HFF-Myc (cell line): ENCODE results near the gene MAP3K5.

Experiments
- DNase-seq: peaks from one replicate; pipeline ENCODE4 v3.0.0-alpha.2; 2011; ENCODE audit warnings: low read depth; ENCODE audit errors: extremely low read depth
- H3K4me3 ChIP-seq: replicated peaks from 2 replicates; pipeline ENCODE4 v1.5.1; 2011; ENCODE audit warnings: low read depth, mild to moderate bottlenecking, control low read depth, low read length
- TF ChIP-seq, protein P1 (sequence below): IDR thresholded peaks from 2 replicates; pipeline ENCODE4 v1.5.1; 2012; ENCODE audit warnings: mild to moderate bottlenecking, low read depth, low read length, control low read depth; ENCODE audit errors: missing control alignments

MAP3K5 gene

DNA sequence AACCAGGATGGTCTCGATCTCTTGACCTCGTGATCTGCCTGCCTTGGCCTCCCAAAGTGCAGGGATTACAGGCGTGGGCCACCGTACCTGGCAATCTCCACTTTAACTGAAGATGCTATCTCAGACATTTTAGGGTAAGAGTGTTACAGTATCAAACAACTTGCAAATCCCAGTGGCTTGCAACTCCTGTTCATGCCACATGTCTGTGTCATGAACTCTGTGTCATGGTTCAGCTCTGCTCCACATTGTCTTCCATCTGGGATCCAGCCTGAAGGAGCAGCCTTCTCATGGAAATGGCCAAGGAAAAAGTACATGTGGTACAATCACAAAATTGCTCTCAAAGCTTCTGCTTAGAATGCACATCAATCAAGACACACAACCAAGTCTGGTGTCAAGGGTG lies 114.9 kb downstream of the MAP3K5 start:
- TF ChIP-seq, protein P1, sequence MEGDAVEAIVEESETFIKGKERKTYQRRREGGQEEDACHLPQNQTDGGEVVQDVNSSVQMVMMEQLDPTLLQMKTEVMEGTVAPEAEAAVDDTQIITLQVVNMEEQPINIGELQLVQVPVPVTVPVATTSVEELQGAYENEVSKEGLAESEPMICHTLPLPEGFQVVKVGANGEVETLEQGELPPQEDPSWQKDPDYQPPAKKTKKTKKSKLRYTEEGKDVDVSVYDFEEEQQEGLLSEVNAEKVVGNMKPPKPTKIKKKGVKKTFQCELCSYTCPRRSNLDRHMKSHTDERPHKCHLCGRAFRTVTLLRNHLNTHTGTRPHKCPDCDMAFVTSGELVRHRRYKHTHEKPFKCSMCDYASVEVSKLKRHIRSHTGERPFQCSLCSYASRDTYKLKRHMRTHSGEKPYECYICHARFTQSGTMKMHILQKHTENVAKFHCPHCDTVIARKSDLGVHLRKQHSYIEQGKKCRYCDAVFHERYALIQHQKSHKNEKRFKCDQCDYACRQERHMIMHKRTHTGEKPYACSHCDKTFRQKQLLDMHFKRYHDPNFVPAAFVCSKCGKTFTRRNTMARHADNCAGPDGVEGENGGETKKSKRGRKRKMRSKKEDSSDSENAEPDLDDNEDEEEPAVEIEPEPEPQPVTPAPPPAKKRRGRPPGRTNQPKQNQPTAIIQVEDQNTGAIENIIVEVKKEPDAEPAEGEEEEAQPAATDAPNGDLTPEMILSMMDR = no peak
- no peak overlapping the region for H3K4me3 ChIP-seq
- no peak for DNase-seq

DNA sequence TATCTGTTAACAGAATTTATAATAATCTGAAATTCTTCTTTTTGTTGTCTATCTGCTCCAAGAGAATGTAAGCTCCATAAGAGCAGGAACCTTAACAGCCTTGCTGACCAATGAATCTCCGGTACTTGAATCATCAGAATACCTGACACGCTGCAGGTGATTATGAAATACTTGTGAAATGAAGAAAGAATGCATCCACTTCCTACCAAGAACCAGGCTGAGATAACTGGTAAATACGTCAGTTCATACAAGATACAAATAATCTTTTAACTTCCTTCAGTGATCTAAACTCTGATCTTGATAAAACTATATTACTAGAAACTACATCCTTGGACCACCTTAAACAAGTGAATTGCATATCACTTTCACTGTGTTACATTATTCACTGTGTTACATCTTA lies 116.2 kb downstream of the MAP3K5 start:
- TF ChIP-seq, protein P1 = no peak
- no peak overlapping the region for H3K4me3 ChIP-seq
- DNase-seq = no peak

DNA sequence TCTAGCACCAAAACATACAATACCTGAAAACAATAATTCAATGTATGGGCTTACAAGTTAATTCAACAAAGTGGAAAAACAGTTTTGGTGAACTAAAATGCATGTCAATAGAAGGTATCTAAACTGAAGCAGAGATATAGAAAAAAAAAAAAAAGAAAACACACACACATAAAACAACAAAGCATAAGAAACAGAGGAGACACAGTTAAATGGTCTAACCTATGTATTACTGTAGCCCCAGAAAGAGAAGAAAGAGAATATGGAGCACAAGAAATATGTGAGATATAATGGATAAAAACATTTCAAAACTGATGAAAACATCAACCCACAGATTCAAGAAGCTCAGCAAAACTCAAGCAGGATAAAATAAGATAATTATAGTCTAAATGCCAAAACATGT lies 118.7 kb downstream of the MAP3K5 start:
- TF ChIP-seq, protein P1 = no peak
- no peak for DNase-seq
- no peak overlapping the region for H3K4me3 ChIP-seq

DNA sequence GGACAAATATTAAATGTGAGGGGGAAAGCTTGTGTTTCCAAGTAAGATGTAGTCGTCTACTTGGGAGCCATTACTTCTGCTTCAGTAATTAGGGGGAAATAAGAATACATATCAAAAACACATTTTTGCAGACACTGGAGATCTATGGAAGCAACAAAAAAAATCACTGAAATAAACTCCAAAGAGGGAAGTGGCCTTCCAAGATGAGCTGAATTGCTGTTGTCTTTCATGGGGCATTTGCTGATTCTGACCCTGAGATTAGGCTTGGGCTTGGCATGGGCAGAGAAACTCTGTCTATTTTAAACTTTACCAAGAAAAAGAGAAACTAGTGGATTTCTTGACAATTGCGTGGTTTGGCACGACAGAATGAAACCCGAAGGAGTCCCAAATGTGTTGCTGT lies 120.1 kb downstream of the MAP3K5 start:
- no peak for DNase-seq
- H3K4me3 ChIP-seq = no peak overlapping the region
- TF ChIP-seq, protein P1 = no peak

DNA sequence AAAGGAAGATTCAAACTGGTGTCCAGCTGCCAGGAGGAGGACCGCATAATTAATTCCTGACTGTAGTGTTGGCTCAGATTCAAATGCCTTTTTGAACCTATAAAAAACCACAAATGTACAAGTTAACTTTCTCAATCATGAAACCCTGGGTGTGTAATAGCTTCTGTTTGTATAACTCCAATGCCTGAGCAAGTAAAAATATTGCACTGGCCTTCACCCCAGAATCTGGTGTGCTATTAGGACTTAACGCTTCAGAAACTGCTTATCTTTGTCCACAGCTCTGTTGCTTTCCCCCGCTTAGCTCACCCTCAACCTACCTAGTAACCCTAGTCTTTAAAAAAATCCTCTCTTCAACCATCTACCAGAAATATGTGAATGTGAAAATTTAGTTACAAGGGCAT lies 123.0 kb downstream of the MAP3K5 start:
- H3K4me3 ChIP-seq = no peak overlapping the region
- DNase-seq = peak; percentile 67
- TF ChIP-seq, protein P1 = no peak

DNA sequence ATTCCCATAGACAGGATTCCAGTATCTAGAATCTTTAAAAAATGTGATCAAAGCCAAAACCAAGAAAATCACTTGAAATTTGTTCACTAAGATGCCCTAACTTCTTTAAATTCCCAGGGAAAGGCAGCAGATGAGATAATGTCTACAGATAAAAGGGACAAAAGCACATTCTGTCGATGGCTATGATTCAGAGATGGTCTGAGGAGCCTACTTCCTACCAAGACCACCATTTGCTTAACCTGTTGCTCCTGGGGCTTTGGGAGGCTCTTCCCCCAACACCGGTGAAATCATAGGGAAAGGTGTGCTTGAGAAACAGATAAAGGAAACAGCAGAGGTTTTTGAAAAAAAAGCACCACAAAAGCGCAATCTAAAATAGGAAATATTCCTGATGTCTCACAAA lies 123.7 kb downstream of the MAP3K5 start:
- DNase-seq = no peak
- TF ChIP-seq, protein P1 = no peak
- no peak overlapping the region for H3K4me3 ChIP-seq

DNA sequence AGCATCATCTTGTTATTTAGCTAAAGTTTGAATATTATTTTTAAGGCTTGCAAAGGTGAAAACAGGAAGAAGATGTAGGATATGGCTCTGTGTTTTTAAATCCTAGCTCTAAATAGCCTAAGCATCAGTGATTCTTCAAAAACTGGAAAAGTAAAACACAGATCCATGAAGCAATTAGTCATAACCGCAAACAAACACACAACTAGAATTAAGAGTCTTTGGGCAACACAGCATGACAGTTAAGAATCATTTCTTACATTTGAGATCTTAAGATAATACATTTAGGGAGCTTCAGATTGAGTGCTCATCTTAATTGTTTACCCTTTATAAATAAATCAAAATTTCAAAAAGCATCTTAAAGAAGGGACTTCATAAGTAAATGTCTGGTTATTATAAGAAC lies 126.2 kb downstream of the MAP3K5 start:
- no peak overlapping the region for H3K4me3 ChIP-seq
- no peak for DNase-seq
- TF ChIP-seq, protein P1 = no peak
